GM20431 (cell line): Measurements from ENCODE around the gene MYO18A.

Source experiments
- in situ Hi-C: fragments of 300-500 bp; cut with MseI, MboI; formaldehyde crosslinking; loops from one replicate; pipeline ENCODE4 v1.15.0; 2020; ENCODE audit warnings: low sequenced_read_pairs; ENCODE audit not compliant: unreplicated experiment

MYO18A gene

GRCh38 chr17:29131814-29132682, 48.1 kb downstream of the MYO18A start:
- in situ Hi-C loops: no loop called here

GRCh38 chr17:29129731-29130130, 50.5 kb downstream of the MYO18A start:
- in situ Hi-C loops: loop anchor here (10.0 kb wide), 1 partner anchor 165 kb away; no protein-coding TSS in a partner anchor

- in situ Hi-C loops: loop anchor here (10.0 kb wide), 1 partner anchor 163 kb away; no protein-coding TSS in a partner anchor
Observed at GRCh38 chr17:29127840-29128239, 52.4 kb downstream of the MYO18A start.

- in situ Hi-C loops: loop anchor here (10.0 kb wide), 1 partner anchor 162 kb away; no protein-coding TSS in a partner anchor
Observed at GRCh38 chr17:29126268-29126930, 53.8 kb downstream of the MYO18A start.

- in situ Hi-C loops: loop anchor here (10.0 kb wide), 1 partner anchor 161 kb away; no protein-coding TSS in a partner anchor
Observed at GRCh38 chr17:29125651-29126050, 54.5 kb downstream of the MYO18A start.

- in situ Hi-C loops: loop anchor here (10.0 kb wide), 1 partner anchor 160 kb away; no protein-coding TSS in a partner anchor
Observed at GRCh38 chr17:29124925-29125273, 55.3 kb downstream of the MYO18A start.

- in situ Hi-C loops: loop anchor here (10.0 kb wide), 1 partner anchor 160 kb away; no protein-coding TSS in a partner anchor
Observed at GRCh38 chr17:29124135-29124924, 55.9 kb downstream of the MYO18A start.

- in situ Hi-C loops: loop anchor here (10.0 kb wide), 1 partner anchor 158 kb away; no protein-coding TSS in a partner anchor
Observed at GRCh38 chr17:29123111-29123510, 57.1 kb downstream of the MYO18A start.

DNA sequence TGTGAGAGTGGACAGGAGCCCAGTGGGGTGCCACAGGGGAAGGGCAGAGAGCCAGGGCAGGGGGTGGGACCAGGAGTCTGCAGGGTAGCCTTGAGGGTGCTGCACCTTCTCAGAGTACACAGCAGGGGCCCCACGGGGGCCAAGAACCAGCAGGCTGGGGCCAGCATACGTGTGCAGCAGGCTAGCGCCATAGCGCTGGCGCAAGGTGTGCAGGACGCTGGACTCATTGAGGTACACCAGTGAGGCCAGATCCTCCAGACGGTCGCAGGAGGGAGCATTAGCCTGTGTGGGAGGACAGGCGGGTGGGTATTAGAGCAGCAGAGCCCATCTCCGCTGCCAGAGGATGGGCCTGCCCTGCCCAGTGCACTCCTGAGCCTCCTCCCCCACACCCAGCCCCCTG, 58.8 kb downstream of the MYO18A start:
- in situ Hi-C loops: loop anchor here (10.0 kb wide), 1 partner anchor 157 kb away; no protein-coding TSS in a partner anchor

GRCh38 chr17:29120433-29120832, 59.8 kb downstream of the MYO18A start:
- in situ Hi-C loops: loop anchor here (10.0 kb wide), 1 partner anchor 156 kb away; no protein-coding TSS in a partner anchor

- in situ Hi-C loops: no loop called here
Observed at GRCh38 chr17:29119265-29119664, 60.9 kb downstream of the MYO18A start.

DNA sequence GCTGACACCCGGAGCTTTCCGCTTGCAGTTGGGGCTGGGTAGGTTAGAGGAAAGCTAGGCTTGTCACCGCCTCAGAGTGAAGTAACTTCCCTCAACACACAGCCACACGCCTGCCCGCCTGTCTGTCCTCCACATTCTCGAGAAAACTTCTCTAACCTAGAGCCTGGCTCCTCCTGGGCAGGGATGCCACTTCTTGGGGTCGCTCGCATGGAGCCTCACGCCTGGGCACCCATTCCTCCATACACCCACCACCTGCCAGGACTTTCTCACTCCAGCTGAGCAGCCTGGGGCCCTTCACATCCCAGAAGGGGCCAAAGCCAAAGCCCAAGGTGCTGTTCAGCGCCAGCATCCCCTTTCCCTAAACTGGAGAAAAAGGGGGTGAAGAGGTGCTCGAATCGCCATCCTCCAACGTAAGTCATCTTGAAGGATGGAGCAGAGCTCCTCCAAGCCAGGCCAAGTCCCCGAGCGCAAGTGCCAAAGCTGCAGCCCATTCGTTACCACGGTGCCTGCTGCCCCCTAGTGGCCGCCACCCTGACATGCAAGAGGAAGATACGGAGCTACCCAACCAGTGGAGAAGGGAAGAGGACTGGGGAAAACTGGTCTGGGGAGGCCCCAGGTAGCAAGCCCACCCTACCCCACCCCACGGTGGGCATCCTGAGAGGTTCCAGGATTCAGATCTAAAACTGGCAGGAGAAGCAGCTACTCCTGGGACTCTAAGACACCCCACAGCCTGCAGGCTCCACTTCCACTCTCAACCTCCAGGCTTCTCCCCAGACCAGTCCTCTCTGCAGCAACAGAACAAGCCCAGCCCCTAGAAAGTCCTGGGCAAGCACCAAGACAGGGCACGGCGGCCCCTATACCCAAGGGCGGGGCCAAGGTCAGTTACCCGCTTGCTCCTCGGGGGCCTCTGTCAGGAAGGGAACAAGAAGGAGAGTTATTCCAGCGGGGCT, 63.1 kb downstream of the MYO18A start:
- in situ Hi-C loops: no loop called here

- in situ Hi-C loops: no loop called here
Observed at GRCh38 chr17:29115961-29116803, 64.0 kb downstream of the MYO18A start.

GRCh38 chr17:29115435-29115834, 64.8 kb downstream of the MYO18A start:
- in situ Hi-C loops: no loop called here

- in situ Hi-C loops: no loop called here
Observed at GRCh38 chr17:29114141-29114540, 66.1 kb downstream of the MYO18A start.

DNA sequence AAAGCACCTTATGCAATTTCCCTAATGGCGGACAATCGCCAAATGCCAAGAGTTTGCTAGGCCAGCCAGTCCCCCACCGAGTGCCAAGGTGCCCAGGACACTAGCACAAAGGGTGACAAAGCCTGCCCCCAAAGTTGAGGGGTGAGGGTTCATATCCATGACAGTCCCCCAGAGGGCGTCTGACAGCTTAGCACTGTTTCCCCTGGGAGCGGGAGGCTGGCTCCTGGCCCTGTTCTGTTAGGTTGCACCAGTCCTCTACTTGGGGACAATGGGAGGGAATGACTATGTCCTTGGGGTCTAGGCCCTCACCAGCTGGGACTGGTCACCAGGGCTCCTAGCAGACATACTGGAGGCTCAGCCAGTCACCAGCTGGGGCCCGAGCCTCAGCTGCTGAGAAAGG, 66.9 kb downstream of the MYO18A start:
- in situ Hi-C loops: no loop called here

- in situ Hi-C loops: no loop called here
Observed at GRCh38 chr17:29112771-29113295, 67.4 kb downstream of the MYO18A start.
